Mesendoderm (in vitro differentiated cells): Measurements from ENCODE around the gene UNC79.
A peak's percentile ranks its signal among the peaks of the same experiment; 100 is the strongest.
"Not testable (repeated sequence)": the region's sequence is repeated elsewhere in the genome, so short reads cannot be mapped to it uniquely, and the experiment has no call there.

ENCODE experiments used
- DNase-seq: peaks from one replicate; pipeline ENCODE4 v3.0.0; 2013
- H2AK5ac ChIP-seq: 2 replicates; pipeline ENCODE4 v1.6.1; 2013; ENCODE audit warnings: low read length, inconsistent platforms
- H2BK120ac ChIP-seq: 2 replicates; pipeline ENCODE4 v1.6.1; 2013; ENCODE audit warnings: low read depth, mild to moderate bottlenecking, low read length, moderate library complexity, mixed read lengths
- H2BK15ac ChIP-seq: replicated peaks from 2 replicates; pipeline ENCODE4 v1.6.1; 2013; ENCODE audit warnings: low read depth, mild to moderate bottlenecking, moderate library complexity
- H2BK5ac ChIP-seq: 2 replicates; pipeline ENCODE4 v1.6.1; 2013; ENCODE audit warnings: low read length, inconsistent platforms
- H3K18ac ChIP-seq: 2 replicates; pipeline ENCODE4 v1.6.1; 2013; ENCODE audit warnings: mild to moderate bottlenecking, low read length, mixed read lengths
- H3K23ac ChIP-seq: one replicate; pipeline ENCODE4 v1.6.1; 2013; ENCODE audit warnings: low read length
- H3K27ac ChIP-seq: 2 replicates; pipeline ENCODE4 v1.5.1; 2013; ENCODE audit warnings: low read depth, mild to moderate bottlenecking, inconsistent platforms, low read length, moderate library complexity
- H3K27me3 ChIP-seq: 2 replicates; pipeline ENCODE4 v1.6.1; 2013; ENCODE audit warnings: low read length, control low read depth, mild to moderate bottlenecking, inconsistent platforms; ENCODE audit not compliant: insufficient read depth, poor library complexity
- H3K36me3 ChIP-seq: 2 replicates; pipeline ENCODE4 v1.6.1; 2013; ENCODE audit warnings: low read length, inconsistent platforms; ENCODE audit not compliant: control insufficient read depth, insufficient read depth
- H3K4ac ChIP-seq: one replicate; pipeline ENCODE4 v1.6.1; 2013; ENCODE audit warnings: low read depth, mild to moderate bottlenecking, low read length, moderate library complexity
- H3K4me1 ChIP-seq: 2 replicates; pipeline ENCODE4 v1.6.1; 2013; ENCODE audit warnings: low read depth, low read length, inconsistent platforms; ENCODE audit not compliant: control insufficient read depth
- H3K4me2 ChIP-seq: 2 replicates; pipeline ENCODE4 v1.6.1; 2013; ENCODE audit warnings: low read length
- H3K4me3 ChIP-seq: 2 replicates; pipeline ENCODE4 v1.5.1; 2013; ENCODE audit warnings: mild to moderate bottlenecking, low read length
- H3K56ac ChIP-seq: one replicate; pipeline ENCODE4 v1.6.1; 2013; ENCODE audit warnings: low read length
- H3K79me1 ChIP-seq: 2 replicates; pipeline ENCODE4 v1.6.1; 2013; ENCODE audit warnings: low read length, inconsistent platforms
- H3K79me2 ChIP-seq: 2 replicates; pipeline ENCODE4 v1.6.1; 2013; ENCODE audit warnings: mild to moderate bottlenecking, low read length; ENCODE audit not compliant: control insufficient read depth, insufficient read depth
- H3K9ac ChIP-seq: 2 replicates; pipeline ENCODE4 v1.6.1; 2013; ENCODE audit warnings: low read length, inconsistent platforms
- H4K5ac ChIP-seq: one replicate; pipeline ENCODE4 v1.6.1; 2013; ENCODE audit warnings: low read length
- H4K8ac ChIP-seq: one replicate; pipeline ENCODE4 v1.6.1; 2013; ENCODE audit warnings: low read depth, mild to moderate bottlenecking, control low read depth, low read length, moderate library complexity
- WGBS: extraction: QIAGEN DNeasy Blood & Tissue Kit; methylation state at CpG from one replicate; pipeline ENCODE4 v1.1.7; 2013; ENCODE audit warnings: low lambda C conversion rate, missing lambda C conversion rate; ENCODE audit not compliant: insufficient coverage; ENCODE audit errors: extremely low coverage; 5-methylcytosine and 5-hydroxymethylcytosine counted together

The UNC79 gene

GRCh38 chr14:93493622-93494021 is 62.9 kb downstream of the UNC79 start:
- not testable (repeated sequence) for H4K8ac ChIP-seq, H3K4me3 ChIP-seq, H3K9ac ChIP-seq, H4K5ac ChIP-seq, H2BK5ac ChIP-seq, H2BK15ac ChIP-seq, H3K4ac ChIP-seq, H3K79me1 ChIP-seq, H3K4me1 ChIP-seq, DNase-seq, H3K23ac ChIP-seq, H3K27ac ChIP-seq, H3K18ac ChIP-seq, H3K4me2 ChIP-seq, H3K27me3 ChIP-seq, H2AK5ac ChIP-seq, H3K36me3 ChIP-seq, H3K79me2 ChIP-seq, H2BK120ac ChIP-seq, H3K56ac ChIP-seq
- WGBS = no CpG with 5 or more reads among the region's 2 CpGs

- H3K56ac ChIP-seq = no peak overlapping the region
- DNase-seq = peak; percentile 29
- no peak overlapping the region for H2BK15ac ChIP-seq
- no peak overlapping the region for H2BK5ac ChIP-seq
- H4K5ac ChIP-seq = no peak overlapping the region
- H4K8ac ChIP-seq = no peak overlapping the region
- H3K79me1 ChIP-seq = no peaks in the 10 kb centered on the region
- no peaks in the 10 kb centered on the region for H3K36me3 ChIP-seq
- no CpG with 5 or more reads among the region's 3 CpGs for WGBS
- H3K27me3 ChIP-seq = no peaks in the 10 kb centered on the region
- H3K9ac ChIP-seq = no peak overlapping the region
- H3K4me2 ChIP-seq = no peak overlapping the region
- no peak overlapping the region for H3K18ac ChIP-seq
- no peak overlapping the region for H3K27ac ChIP-seq
- H2BK120ac ChIP-seq = no peak overlapping the region
- no peaks in the 10 kb centered on the region for H3K79me2 ChIP-seq
- no peak overlapping the region for H3K23ac ChIP-seq
- H3K4me1 ChIP-seq = no peaks in the 10 kb centered on the region
- H2AK5ac ChIP-seq = no peak overlapping the region
- no peak overlapping the region for H3K4ac ChIP-seq
- H3K4me3 ChIP-seq = no peak overlapping the region
Observed at GRCh38 chr14:93496856-93497741, 66.4 kb downstream of the UNC79 start.

- H3K56ac ChIP-seq = no peak overlapping the region
- H2BK120ac ChIP-seq = no peak overlapping the region
- H4K8ac ChIP-seq = no peak overlapping the region
- no peak overlapping the region for H2BK5ac ChIP-seq
- no peaks in the 10 kb centered on the region for H3K79me1 ChIP-seq
- H4K5ac ChIP-seq = no peak overlapping the region
- no peak overlapping the region for H2BK15ac ChIP-seq
- H3K4me1 ChIP-seq = no peaks in the 10 kb centered on the region
- no peak overlapping the region for H3K4me2 ChIP-seq
- no CpG with 5 or more reads among the region's 1 CpG for WGBS
- H3K9ac ChIP-seq = no peak overlapping the region
- H3K23ac ChIP-seq = no peak overlapping the region
- DNase-seq = no peak
- no peak overlapping the region for H3K4me3 ChIP-seq
- H3K4ac ChIP-seq = no peak overlapping the region
- H3K18ac ChIP-seq = no peak overlapping the region
- H3K36me3 ChIP-seq = no peaks in the 10 kb centered on the region
- no peak overlapping the region for H3K27ac ChIP-seq
- no peak overlapping the region for H2AK5ac ChIP-seq
- no peaks in the 10 kb centered on the region for H3K79me2 ChIP-seq
- H3K27me3 ChIP-seq = no peaks in the 10 kb centered on the region
Observed at GRCh38 chr14:93510056-93510455, 79.3 kb downstream of the UNC79 start.

- no peak overlapping the region for H2AK5ac ChIP-seq
- no peak overlapping the region for H3K4me2 ChIP-seq
- no peak for DNase-seq
- H3K4ac ChIP-seq = no peak overlapping the region
- no peak overlapping the region for H3K4me3 ChIP-seq
- H2BK15ac ChIP-seq = no peak overlapping the region
- H4K8ac ChIP-seq = no peak overlapping the region
- H3K36me3 ChIP-seq = no peaks in the 10 kb centered on the region
- H3K9ac ChIP-seq = no peak overlapping the region
- no peaks in the 10 kb centered on the region for H3K79me1 ChIP-seq
- no peak overlapping the region for H2BK5ac ChIP-seq
- no peak overlapping the region for H3K27ac ChIP-seq
- H3K4me1 ChIP-seq = no peaks in the 10 kb centered on the region
- H2BK120ac ChIP-seq = no peak overlapping the region
- H4K5ac ChIP-seq = no peak overlapping the region
- H3K18ac ChIP-seq = no peak overlapping the region
- no CpG with 5 or more reads among the region's 5 CpGs for WGBS
- no peak overlapping the region for H3K56ac ChIP-seq
- H3K23ac ChIP-seq = no peak overlapping the region
- H3K27me3 ChIP-seq = no peaks in the 10 kb centered on the region
- H3K79me2 ChIP-seq = no peaks in the 10 kb centered on the region
Observed at GRCh38 chr14:93511001-93511400, 80.3 kb downstream of the UNC79 start.

GRCh38 chr14:93520053-93520607 is 89.4 kb downstream of the UNC79 start:
- Histone ChIP-seq H2BK5ac (no peak overlapping the region), H3K4ac (no peak overlapping the region), H3K36me3 (no peaks in the 10 kb centered on the region), H2BK120ac (no peak overlapping the region), H4K8ac (no peak overlapping the region), H4K5ac (no peak overlapping the region), H3K4me2 (no peak overlapping the region), H3K79me2 (no peaks in the 10 kb centered on the region), H3K4me1 (no peaks in the 10 kb centered on the region), H3K9ac (no peak overlapping the region), H3K4me3 (no peak overlapping the region), H3K27ac (no peak overlapping the region), H2BK15ac (no peak overlapping the region), H3K23ac (no peak overlapping the region), H3K18ac (no peak overlapping the region), H3K27me3 (no peaks in the 10 kb centered on the region), H3K56ac (no peak overlapping the region), H2AK5ac (no peak overlapping the region), H3K79me1 (no peaks in the 10 kb centered on the region)
- peak; percentile 45 for DNase-seq
- WGBS = no CpG with 5 or more reads among the region's 3 CpGs
